SIG-M5 treated with dmso at 0.1 percent for 504 hours (cell line): ENCODE data around the gene APH1B.
"Not testable (repeated sequence)": the region's sequence is repeated elsewhere in the genome, so short reads cannot be mapped to it uniquely, and the experiment has no call there.

Source experiments
- DNase-seq: peaks from one replicate; lab custom pipeline; 2025; ENCODE audit not compliant: unreplicated experiment; lab: John Stamatoyannopoulos, UW

APH1B gene

DNA sequence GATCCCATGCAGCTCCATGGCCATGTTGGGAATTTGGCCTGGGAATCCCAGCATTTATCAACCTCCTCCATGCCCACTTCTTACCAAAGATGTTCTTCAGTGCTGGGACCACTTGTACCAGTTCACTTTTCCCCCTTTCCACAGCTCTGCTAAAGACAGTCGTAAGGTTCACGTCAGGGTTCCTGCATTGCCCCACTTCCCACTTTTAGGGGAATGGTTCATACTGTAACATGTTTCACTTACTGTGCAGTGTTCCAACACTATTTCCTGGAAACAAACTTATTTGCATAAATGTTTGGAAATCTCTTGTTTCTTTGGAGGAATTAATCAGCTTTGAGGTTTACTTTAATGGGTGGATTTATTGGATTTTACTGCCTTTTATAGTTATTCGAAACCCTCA, 17.0 kb downstream of the APH1B start:
- no peak for DNase-seq

DNA sequence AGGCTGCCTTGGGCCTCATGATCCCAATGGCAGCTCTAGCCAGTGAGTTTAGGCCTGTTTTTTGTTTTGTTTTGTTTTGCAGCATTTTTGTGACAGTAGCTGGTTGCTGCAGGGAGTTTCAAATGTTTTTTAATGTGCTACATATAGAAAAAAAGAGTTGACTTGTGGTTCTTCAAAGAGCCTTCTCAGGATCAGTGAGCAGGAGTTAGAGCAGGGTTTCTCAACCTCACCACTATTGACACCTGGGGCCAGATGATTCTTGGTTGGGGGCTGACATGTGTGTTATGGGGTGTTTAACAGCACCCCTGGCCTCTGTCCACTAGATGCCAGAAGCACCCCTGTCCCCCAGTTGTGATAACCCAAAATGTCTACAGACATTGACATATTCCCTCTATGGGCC, 17.9 kb downstream of the APH1B start:
- DNase-seq, result no peak

DNA sequence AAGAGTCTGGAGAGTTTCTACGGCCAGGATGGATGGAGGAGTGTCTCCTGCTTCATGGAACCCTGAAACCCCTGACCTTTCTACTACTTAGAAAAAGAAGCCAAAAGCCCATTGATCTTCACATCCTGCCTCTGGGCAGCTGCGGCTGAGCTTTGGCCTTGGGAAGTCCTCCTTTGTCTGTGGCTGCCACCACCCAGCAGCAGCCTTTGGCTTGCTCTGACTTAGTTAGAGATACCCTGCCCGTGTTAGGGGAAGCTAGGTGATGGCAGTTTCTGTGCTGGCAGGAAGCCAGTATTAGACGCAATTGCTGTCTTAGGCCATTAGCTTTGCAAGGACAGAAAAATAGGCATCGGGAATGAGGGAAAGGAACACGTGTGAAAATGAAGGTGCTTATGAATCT, 18.8 kb downstream of the APH1B start:
- no peak for DNase-seq

DNA sequence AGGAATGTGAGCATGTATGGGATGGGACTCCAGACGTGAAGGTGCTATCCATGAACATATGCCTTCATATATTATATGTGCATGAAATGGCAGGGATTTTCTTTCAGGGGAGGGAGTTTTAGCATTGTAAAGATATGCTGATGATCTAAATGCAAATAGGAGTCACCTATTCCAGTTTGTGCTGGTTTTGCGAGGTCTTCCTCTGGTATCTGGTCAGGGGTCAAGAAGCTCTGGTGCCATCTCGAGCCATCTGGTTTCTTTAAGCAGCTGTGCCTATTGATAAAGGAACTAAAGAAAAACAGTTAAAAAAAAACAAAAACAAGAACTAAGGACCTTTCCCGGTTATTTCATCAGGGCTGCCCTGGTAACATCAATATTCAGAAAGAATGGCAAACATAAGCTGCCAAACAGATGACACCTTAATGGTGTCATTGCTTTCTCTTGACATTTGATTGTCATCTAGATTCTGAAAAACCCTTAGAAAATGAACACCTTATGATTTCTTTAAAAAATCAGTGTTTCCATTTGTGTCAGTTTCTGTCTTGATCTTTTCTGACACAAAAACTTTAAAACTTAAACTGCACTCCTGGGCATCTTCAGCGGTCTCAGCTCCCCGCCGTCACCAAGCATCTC, 22.7 kb downstream of the APH1B start:
- DNase-seq, result no peak

DNA sequence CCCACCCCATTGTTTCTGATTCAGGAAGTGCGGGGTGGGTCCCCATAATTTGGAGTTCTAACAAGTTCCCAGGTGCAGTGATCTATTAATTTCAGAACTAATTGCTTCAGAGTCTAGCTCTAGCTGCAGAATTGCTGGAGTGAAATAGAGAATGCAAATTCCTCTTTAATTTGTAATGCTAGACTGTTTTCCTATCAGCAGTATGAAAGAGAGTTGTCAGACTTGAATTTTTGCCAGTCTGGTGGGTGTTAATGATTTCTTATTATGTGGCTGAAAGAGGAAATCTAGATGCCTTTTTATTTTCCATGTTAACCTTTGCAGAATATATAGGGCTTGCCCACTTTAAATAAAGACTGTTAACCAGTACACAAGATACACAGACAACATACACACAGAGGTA, 23.7 kb downstream of the APH1B start:
- no peak for DNase-seq

DNA sequence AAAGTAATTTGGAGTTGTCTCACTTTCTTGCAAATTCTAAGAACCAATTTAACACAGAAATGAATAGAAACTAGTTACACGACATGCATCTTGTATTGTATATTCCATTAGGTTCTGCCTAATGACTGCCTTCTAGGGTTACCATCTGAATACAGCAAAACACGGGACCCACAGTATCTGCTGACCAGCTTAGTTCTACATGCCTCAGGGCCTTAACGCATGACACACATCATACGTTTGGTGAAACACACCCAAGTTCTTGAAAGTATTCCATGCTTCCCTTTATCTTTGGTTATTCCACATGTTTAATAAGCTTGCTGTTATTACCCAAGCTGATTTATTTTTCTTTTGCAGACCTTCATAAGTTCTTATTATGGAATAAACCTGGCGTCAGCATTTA, 27.9 kb downstream of the APH1B start:
- no peak for DNase-seq

DNA sequence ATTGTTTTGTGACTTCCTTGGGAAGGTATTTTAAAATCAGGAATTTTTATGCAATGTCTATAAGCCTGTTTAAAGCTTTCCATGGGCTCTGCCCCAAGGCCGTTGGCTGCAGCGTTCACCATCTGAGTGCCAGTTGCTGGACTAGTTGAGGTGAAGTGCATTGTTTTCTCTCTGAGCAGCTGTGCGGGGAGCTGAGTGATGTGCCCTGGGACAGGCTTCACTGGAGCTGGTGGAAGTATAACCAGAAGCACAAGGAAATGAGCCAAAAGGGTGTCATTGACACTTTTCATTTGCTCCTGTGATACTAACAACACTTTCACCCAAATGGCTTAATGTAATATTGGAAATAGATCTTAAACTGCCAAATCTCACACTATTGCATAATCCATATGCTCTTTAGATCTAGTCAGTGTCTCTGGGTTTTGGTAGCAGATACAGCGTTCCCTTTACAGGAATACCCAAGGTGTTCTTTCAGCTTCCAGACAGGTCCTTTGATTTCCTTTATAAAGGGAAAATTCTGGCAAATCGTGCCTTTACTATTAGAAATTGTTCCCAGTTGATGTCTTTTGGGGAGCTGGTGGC, 29.2 kb downstream of the APH1B start:
- no peak for DNase-seq

DNA sequence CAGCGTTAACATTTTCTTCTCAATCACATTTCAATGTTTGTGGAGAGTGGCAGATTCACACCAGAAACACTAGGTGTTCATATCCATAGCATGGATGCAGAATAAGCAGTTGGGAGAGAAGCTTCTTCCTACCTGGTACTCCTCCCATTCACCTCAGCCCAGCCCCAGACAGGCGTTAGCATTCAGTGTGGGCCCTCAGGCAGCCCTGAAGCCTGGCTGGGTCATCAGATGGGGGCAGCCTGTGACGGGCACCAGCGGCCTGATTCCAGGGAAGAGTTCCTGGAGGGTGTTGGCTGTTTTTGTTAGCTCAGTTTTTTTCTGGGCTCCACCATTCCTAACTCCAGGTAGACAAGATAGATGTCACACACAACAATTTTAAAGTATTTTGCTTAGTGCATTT, 31.1 kb downstream of the APH1B start:
- no peak for DNase-seq

DNA sequence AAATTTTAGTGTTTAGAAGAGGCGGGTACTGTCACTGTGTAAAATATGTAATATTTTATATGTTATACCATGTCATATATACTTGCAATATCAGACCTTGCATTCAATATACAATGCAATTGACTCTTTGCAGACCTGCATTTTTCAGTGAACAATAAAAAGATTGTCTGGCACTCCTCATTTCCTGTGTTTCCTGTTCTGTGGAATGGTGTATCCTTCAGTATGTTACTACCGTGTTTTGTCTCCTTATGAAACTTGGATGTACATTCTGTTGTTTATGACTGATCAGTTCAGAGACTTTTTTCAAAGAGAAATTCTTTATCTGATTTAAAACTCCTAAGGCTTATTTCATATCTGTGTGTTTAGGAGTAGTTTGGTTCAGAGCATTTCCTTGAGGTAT, 31.5 kb downstream of the APH1B start:
- no peak for DNase-seq

DNA sequence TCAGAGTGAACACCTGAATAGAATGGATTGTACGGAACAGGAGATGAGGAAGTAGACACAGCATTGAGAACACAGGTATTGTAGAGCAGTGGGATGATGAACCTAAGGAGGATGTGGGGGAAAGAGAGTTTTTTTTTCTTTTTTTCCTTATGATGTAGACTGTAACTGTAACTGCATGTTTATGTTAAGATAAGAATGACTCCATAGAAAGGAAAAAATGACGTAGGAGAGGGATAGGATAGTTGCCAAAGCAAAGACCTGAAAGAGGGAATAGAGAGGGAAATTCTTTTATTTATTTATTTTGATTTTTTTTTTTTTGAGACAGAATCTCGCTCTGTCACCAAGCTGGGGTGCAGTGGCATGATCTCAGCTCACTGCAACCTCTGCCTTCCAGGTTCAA, 33.2 kb downstream of the APH1B start:
- no peak for DNase-seq

DNA sequence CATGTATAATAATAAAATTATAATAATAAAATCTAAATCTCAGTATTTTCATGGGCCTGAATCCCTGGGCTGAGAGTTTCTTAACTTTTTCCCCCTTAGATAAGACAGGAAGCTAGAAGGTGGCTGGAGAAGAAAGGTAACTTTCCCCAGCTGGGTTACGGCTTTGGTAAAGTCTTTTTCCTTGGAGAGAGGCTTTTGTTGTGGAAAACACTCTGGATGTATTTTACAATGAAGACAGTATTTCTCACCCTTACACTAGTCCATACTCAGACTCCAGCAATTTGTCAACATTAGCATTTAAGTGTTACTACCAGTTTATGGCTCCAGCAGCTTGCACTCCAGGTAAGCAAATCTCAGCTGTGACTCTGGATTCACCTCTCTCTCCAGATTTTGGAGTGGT, 34.9 kb downstream of the APH1B start:
- no peak for DNase-seq

DNA sequence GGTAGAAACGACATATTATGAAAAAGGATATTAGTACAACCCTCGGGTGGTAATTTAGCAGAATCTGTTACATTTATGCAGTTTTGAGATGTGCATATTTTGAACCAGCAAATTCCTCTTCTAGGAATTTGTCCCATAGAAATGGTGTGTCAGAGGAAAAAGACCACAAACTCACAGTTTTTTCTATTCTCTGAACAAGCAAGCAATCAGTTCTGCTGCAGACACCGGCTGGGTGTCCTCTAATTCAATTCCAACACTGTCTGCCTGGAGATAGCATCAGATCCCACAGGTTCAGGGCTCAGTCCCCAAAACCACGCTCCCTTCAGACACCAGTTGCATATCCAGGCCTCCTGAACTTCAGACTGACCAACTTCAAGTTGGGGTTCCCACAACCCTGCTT, 36.4 kb downstream of the APH1B start:
- no peak for DNase-seq

DNA sequence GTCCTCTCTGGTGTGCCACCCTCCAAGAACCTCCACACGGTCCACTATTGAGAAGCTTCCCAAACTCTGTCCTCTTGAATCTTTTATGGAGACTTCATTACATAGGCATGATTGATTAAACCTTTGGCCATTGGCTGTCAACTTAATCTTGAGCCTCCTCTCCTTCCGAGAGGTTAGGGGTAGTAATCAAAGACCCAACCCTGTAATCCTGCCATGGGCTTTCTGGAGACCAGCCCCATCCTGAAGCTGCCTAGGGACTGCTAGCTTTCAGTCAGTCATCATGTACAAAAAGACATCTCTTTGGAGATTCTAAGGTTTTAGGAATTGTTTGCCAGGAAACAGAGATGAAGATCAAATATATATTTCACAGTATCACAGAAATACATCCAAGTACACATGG, 37.0 kb downstream of the APH1B start:
- no peak for DNase-seq

DNA sequence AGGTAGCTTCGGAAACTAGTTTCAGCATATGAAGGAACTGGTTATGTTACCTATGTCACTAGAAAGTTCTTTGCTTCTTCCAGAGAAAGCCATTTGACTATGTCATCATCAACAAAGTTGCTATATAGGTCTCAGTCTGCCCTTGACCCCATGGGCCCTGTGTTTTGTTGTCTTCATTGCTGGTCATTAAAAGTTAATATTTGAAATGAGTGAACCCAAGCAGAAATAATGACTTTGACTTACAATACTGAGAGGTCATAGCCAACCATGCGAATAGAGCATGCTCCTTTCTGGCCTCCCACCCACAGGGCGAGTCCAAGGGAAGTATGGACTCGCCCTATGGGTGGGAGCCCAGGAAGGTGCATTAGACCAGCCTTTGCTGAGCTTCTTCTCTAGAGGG, 40.9 kb downstream of the APH1B start:
- no peak for DNase-seq

DNA sequence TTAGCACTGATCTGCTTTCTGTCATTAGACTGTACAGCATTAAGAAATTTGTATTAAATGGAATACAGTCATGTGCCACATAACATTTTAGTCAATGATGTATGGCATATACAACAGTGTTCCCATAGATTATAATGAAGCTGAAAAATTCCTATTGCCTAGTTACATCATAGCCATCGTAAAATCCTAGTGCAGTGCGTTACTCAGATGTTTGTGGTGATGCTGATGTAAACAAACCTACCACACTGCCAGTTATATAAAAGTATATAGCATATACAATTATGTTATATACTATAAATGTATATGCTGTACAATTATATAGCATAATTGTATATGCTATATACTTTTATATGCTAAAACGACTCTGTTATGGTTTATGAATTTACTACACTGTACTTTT, 41.7 kb downstream of the APH1B start:
- DNase-seq, result no peak

DNA sequence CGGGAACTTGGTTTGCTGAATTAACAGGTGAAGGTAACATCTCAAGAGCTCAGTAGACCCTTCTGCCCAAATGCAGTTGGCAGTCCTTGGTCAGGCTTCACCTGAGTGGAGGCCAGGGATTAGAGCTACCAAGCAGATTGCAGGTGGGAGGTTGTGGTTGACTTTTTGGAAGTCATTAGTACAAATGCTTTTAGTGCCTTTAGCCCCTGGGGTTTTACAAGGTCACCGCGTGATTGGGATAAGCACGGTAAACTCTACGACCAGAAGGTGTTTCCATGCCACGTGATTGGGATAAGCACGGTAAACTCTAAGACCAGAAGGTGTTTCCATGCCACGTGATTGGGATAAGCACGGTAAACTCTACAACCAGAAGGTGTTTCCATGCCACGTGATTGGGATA, 43.0 kb downstream of the APH1B start:
- DNase-seq, result not testable (repeated sequence)

DNA sequence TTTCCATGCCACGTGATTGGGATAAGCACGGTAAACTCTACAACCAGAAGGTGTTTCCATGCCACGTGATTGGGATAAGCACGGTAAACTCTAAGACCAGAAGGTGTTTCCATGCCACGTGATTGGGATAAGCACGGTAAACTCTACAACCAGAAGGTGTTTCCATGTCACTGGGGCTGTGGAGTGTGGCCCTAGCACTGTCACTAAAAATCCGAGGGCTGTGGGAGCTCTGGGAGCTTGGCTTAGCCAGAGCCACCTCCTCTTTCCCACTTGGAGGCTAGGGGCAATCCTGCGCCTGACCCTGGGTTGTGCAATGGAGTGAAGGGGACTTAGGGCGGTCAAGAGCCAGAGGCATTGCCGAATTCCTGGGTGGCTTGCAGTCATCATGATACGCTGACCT, 43.6 kb downstream of the APH1B start:
- not testable (repeated sequence) for DNase-seq

DNA sequence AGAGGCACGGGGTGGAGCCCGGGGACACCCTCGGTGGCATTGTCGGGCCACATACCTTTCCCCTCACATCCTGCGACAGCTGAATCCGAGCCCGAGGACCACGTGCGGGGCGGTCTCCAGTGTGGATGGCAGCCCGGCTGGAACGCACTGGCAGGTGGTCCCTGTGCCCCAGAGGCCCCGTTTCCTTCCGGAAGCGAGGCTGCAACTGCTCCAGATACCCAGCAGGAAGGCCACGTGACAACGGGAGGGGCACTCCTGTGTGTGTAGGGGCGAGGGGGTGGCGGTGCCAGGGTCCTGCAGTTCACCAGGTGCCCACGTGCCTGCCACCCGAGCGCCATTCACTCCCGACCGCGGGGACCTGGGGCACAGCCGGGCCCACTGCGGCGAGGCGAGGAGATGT, 44.1 kb downstream of the APH1B start:
- DNase-seq, result no peak

DNA sequence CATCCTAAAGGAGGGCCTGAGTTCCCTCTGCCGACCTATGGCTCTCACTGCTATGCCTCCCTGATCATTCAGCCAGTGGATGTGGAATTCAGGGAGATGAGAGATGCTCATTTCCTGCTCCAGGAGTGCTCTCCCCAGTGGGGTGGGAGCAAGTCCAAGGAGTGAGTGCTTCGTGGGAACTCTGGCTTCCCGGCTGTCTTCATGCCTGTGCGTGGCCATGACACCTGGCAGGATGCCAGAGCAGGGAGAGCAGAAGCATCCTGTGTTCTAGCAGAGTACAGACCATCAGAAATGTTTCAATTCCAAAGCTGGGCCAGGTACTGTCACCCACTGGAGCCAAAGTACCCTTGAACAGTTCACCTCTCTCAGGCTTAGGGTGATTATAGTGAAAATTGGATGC, 45.1 kb downstream of the APH1B start:
- no peak for DNase-seq

DNA sequence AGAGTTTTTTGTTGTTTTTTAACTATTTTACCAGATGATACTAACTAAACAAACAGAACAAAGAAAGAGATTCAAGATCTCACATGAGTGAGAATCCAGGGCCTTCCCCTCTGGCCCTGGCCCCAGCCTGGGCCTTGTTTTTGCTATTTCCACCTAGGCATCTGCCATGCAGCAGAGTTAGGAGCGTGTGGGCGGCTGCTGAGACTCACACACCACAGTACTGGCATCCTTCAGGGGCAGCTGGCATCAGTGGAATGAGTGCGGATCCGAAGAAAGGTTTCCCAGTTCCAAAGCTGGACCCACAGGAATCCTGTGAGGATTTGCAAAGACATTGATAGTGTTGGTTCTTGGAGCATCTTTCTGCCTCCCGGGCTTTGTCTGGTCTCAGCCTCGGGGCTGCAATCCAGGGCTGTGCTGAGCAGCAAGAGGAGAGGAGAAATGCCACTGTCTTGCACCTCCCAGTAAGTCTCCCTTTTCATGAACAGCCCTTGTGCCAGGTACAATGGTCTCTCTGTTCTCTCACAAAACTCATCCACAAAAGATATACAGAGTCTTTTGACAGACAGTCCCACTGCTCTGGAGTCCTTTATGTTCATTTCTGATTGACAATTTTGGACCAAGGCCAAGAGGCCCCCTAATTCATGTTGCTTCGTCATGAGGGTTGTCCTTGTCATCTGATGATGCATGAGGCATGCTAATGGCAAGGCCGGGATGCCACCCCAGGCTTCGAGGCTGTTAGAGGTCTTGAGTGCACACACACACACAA, 46.6 kb downstream of the APH1B start:
- no peak for DNase-seq

DNA sequence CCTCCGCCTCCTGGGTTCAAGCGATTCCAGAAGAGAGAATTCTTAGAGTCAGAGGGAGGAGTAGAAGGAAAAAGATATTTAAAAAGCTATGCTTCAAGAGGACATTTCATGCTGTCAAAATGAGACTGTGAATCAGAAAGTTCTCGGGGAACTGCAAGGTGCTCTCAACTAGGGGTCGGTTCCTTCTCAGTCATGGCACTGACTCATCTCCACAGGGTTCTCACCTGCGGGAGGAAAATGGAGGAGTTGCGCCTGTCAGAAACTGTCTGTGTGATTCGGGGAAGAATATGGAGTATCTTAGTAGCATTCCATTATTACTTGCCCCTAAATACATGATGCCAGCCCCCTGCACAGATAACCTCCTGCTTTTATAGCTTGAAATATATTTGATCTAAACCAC, 47.4 kb downstream of the APH1B start:
- DNase-seq, result no peak

DNA sequence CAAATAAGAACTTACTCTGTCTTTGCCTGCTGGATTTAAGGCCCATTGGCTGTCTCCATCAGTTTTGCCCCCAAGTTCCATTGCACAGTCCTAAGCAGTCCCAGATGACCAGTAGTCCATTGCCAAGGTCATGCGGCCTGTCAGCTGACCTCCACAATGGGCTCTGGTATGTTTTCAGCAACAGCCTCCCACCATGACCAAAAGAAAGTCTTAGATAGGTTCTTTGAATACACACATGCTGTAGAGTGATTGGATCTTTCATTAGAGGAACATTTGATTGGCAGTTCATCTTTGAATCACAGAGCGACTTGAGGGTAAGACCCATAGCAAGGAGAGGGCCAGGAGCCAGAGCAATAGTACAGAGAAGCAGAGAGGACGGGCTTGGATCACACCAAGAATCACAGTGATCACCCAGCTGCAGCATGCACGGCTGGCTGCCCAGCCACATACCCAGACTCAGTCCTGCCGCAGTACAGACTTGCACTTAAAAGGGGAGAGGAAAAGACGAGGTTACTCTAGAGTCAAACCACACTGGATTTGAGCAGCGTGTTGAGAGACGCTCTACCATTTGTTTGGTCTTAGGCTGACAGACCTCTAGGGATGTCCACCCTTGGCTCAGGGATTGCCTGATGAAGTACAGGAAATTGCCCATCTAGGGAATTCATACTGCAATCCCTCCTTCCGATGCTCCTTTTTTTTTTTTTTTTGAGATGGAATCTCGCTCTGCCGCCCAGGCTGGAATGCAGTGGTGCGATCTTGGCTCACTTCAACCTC, 50.4 kb downstream of the APH1B start:
- no peak for DNase-seq
